Measurements from ENCODE around the gene SCG3.

SCG3 gene

DNA sequence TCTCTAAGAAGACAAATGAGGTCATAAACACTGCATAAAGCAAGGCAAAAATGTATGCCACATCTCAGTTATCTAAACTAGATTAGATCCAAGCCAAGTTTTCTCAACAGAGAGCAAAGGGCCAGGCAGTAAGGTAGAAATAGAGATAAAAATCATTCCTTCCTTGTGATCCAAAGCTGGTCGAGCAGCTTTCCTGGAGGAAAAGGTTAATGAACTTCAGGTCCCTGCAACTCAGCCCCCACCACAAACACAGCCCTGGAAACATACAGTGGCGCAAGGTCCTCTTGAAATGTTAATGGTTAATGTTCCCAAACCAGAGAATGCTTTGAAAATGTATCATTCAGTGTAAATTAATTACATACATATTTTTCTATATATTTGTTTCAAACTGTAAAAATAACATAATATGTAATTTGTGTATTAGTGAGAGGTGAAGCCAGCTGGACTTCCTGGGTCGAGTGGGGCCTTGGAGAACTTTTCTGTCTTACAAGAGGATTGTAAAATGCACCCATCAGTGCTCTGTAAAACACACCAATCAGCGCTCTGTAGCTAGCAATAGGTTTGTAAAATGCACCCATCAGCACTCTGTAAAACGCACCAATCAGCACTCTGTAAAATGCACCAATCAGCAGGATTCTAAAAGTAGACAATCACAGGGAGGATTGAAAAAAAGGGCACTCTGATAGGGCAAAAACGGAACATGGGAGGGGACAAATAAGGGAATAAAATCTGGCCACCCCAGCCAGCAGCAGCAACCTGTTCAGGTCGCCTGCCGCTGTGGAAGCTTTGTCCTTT, 39.1 kb downstream of the SCG3 start:
- Histone ChIP-seq H3K4me3 (ENCODE audit: low read depth, low read length) (no peak overlapping the region), H3K9me3 (no peaks in the 10 kb centered on the region), H3K36me3 (peaks cover 61% of the 10 kb centered on the region), H3K4me1 (peaks cover 18% of the 10 kb centered on the region), H3K27me3 (no peaks in the 10 kb centered on the region)
- DNase-seq, result no peak
- no peak for TF ChIP-seq CTCF (IDR thresholded peaks at IDR 0.05; ENCODE audit: low read depth, low read length)

GRCh38 chr15:51721199-51721960, 40.1 kb downstream of the SCG3 start:
- no peak for DNase-seq
- Histone ChIP-seq H3K9me3 (no peaks in the 10 kb centered on the region), H3K4me3 (ENCODE audit: low read depth, low read length) (no peak overlapping the region), H3K4me1 (peaks cover 25% of the 10 kb centered on the region), H3K36me3 (peaks cover 54% of the 10 kb centered on the region), H3K27me3 (no peaks in the 10 kb centered on the region)
- no peak for TF ChIP-seq CTCF (IDR thresholded peaks at IDR 0.05; ENCODE audit: low read depth, low read length)

DNA sequence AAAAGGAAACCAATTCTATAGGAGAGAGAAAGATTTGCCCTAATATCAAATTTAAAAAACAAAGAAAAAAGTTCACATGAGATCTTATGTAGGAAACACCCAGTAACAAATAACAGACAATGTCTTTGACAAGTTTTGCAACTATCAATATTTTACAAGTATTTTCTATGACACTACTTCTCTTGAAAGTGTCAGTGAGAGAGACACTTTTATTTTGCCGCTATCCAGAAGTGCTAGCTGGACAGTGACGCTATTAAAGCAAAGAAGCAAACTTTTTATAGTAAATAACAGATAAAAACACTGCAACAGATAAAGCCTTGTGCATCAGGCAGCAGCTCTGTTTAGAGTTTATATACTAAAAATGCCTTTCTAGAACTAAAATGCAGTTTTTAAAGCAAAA, 42.9 kb downstream of the SCG3 start:
- no peak for TF ChIP-seq CTCF (IDR thresholded peaks at IDR 0.05; ENCODE audit: low read depth, low read length)
- H3K4me3 ChIP-seq (ENCODE audit: low read depth, low read length), result no peak overlapping the region
- H3K4me1 ChIP-seq, result peaks cover 44% of the 10 kb centered on the region
- no peaks in the 10 kb centered on the region for H3K27me3 ChIP-seq
- no peak for DNase-seq
- peaks cover 34% of the 10 kb centered on the region for H3K36me3 ChIP-seq
- no peaks in the 10 kb centered on the region for H3K9me3 ChIP-seq

DNA sequence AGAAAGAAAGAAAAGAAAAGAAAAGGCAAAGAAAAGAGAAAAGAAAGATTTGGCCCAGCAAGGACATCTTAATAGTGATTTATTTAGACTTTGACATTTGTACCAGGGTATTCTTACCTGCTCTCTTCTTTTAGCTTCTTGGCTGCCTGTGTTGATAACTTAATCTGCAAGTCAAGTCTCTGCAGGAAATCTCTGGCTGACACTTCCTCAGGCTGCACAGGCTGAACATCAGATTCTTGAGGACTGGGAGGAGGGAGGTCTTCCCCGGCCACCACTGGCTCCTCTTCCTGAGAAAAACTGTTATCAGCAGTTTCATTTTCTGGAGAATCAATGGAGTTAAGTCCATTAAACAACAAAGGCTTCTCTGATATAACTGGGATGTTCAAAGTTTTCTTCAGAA, 43.4 kb downstream of the SCG3 start:
- Histone ChIP-seq H3K4me1 (peaks cover 44% of the 10 kb centered on the region), H3K36me3 (peaks cover 29% of the 10 kb centered on the region), H3K9me3 (no peaks in the 10 kb centered on the region), H3K4me3 (ENCODE audit: low read depth, low read length) (no peak overlapping the region), H3K27me3 (no peaks in the 10 kb centered on the region)
- DNase-seq, result no peak
- no peak for TF ChIP-seq CTCF (IDR thresholded peaks at IDR 0.05; ENCODE audit: low read depth, low read length)

GRCh38 chr15:51726302-51727073, 45.2 kb downstream of the SCG3 start:
- peak; percentile 27; the same call in 1 of the 2 replicates for TF ChIP-seq CTCF (IDR thresholded peaks at IDR 0.05; ENCODE audit: low read depth, low read length)
- H3K9me3 ChIP-seq, result no peaks in the 10 kb centered on the region
- peak overlapping the region; percentile 20 for H3K4me3 ChIP-seq (ENCODE audit: low read depth, low read length)
- H3K36me3 ChIP-seq, result peaks cover 20% of the 10 kb centered on the region
- peaks cover 50% of the 10 kb centered on the region for H3K4me1 ChIP-seq
- DNase-seq, result peak; percentile 91
- no peaks in the 10 kb centered on the region for H3K27me3 ChIP-seq

Data from BE2C (cell line).